ENCODE results near the gene QSER1.

GRCh38 chr11:32916994-32917393 is 24.4 kb downstream of the QSER1 start:
- no peak for TF ChIP-seq MAX (IDR thresholded peaks at IDR 0.05)
- TF ChIP-seq SRF (IDR thresholded peaks at IDR 0.05; ENCODE audit: low read depth): no peak
- TF ChIP-seq POLR2A (IDR thresholded peaks at IDR 0.05; ENCODE audit: borderline replicate concordance, extremely low read depth, insufficient read depth, insufficient read length): no peak
- no peak for TF ChIP-seq CTCF (IDR thresholded peaks at IDR 0.05 in 2 of 3, conservative IDR thresholded peaks at IDR 0.05 in 1 of 3; ENCODE audit: borderline replicate concordance in 1 of 3, insufficient read depth in 1 of 3, low read depth in 2 of 3, low read length in 2 of 3)
- TF ChIP-seq TCF7L2 (IDR thresholded peaks at IDR 0.05; ENCODE audit: borderline replicate concordance, extremely low read depth, insufficient read depth, insufficient read length): no peak
- TF ChIP-seq POLR2AphosphoS5 (IDR thresholded peaks at IDR 0.05; ENCODE audit: low read depth, low read length): no peak
- TF ChIP-seq YY1 (IDR thresholded peaks at IDR 0.05; ENCODE audit: extremely low read depth, insufficient replicate concordance, low read depth, low read length): no peak
